RPMI7951 (cell line): ENCODE measurements around the gene PDK4. TPM values are rescaled to one million over a fixed set of nuclear protein-coding genes. Genes with fewer than 3 reads are reported as not detected.
A peak's percentile ranks its signal among the peaks of the same experiment; 100 is the strongest.

Experiments used
- DNase-seq: peaks from one replicate; pipeline ENCODE4 v3.0.0-alpha.2; 2012; ENCODE audit warnings: low read depth
- total RNA-seq: library from RNA; depleted of rRNA; stranded (reverse); fragments of >200 nt; shearing (Covaris generic); gene quantifications from 2 replicates; pipeline ENCODE4 v1.2.3, GENCODE V29; 2014; rRNA removed

The PDK4 gene
- total RNA-seq, result 1.7 and 2.3 TPM in 2 replicates

DNA sequence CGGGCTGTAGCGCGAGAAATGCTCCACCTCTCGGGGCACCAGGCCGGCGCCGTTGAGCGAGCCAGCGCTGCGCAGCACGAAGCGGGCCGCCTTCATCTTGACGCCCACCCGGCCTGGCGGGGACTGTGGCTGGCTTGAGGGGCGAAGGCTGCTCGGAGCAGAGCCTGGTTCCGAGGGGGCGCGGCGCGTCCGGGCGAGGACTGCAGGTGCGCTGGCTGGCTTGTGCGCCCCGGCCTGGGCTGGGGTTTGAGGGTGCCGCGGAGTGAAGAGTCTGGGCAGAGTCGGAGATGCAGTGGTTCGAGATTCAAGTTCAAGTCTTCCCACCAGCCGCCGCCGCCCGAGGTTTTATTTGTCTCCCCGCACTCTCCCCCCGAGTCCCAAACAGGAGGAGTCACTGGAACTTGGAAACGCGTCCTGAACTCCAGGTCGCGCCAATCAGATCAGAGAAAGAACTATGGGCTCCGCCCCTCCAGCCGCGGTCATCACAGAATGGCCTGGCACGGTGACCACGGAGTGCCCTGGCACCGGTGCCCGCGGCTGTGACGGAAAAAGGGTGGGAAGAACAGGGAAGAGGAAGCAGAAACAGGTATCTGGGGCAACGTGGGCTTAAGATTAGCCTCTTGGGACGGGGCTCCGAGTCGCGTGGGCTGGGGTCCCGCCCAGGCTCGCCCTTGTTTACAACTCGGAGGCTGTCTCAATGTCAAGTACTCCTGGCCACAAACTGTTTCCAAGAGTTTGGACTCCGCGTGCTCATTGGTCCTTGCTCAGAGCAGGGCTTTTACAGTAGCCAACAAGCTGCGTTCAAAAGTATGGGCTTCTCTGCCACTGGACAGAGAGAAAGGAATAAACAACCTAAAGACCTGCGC, at the start of gene PDK4:
Gene PDK4 (minus strand): TSS at position 319 of the 866 bp plus-strand sequence. CDS start 223 bp downstream, at position 96.
- DNase-seq, result peak; percentile 80

DNA sequence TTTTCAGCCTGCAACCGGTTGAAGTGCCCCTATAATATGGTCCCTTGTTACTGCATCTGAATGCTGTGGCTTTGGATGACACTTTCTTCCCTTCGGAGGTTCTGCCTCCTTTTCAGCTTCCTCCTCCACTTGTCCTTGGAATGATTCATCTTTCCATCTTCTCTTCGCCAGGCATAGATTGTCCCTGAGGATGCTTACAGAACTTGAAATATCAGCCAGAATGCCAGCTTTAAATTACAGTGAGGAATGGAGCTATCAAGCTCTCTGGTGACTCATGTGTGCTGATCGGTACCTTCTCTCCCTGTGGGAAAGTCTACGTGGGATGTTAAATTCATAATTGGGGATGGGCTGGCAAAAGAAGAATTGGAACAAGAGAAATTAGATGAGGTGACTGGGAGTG, 45.9 kb upstream of the PDK4 start:
- peak; percentile 7 for DNase-seq

DNA sequence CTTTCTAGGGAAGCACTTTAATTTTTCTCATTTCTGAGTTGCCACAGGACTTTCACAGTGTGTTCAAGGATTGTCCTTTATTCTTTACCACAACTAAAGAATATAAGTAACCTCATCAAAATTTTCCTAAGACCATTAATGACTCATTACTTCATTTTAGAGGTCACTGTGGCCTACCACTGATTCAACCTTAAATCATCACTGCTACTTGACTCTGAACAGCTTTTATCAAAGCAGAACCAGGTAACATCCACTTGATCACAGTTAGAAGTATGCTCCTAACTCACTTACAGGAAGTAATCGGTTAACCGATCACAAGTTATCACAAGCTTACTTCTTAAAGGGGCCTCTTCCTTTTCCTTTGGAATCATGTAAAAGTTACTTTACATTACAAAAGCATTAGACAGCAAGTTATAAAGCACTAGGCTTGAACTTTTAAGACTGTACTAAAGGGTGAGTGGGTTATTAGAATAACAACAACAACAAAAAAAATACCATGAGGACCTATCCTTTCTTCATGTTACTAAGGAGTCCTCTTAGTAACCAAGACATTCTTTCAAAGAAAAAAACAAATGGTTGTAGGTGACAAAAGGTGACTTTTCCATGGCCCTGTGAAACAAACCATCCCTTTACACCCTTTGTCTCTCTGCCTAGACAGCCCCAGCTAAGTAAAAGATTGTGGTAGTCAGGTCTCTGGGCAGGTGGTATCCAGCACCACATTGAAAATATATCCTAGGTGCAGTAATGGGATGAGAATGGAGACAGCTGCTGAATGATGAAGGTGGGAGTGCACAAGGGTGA, 40.0 kb upstream of the PDK4 start:
- DNase-seq, result peak; percentile 48

DNA sequence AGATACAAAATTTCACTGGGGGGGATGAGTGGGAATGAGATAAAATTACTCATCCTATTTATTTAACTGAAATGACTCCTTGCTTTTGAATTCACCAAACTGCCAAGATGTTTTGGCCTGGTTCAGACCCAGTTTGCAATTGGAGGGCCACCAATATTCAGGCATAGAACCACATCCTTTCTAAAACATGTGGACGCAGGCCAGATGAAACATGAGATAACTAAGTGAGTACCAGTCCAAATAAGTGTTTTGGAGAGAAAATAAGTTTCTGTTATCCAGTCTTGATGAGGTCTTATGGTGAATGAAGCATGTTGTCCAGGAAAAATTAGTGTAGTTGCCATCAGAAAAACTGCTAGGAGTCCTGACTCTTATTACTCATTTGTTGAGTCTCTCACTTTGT, 36.3 kb upstream of the PDK4 start:
- DNase-seq, result peak; percentile 75

DNA sequence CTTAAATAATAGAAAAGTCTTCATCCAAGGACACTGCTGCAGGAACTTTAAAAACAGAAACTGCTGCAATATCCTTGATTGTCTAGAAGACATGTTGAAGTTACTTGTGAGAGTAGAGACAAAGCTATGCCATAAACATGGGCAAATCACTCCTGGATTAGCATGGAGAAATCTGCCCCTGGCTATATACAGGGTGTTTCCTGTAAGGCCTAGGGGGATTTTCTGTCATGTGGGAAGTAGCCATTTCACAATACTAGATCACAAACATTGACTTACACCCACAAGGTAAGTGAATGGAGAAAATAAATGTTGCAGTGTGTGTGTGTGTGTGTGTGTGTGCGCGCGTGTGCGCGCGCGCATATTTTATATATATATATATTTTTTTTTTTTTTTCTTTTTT, 35.2 kb upstream of the PDK4 start:
- DNase-seq, result no peak

DNA sequence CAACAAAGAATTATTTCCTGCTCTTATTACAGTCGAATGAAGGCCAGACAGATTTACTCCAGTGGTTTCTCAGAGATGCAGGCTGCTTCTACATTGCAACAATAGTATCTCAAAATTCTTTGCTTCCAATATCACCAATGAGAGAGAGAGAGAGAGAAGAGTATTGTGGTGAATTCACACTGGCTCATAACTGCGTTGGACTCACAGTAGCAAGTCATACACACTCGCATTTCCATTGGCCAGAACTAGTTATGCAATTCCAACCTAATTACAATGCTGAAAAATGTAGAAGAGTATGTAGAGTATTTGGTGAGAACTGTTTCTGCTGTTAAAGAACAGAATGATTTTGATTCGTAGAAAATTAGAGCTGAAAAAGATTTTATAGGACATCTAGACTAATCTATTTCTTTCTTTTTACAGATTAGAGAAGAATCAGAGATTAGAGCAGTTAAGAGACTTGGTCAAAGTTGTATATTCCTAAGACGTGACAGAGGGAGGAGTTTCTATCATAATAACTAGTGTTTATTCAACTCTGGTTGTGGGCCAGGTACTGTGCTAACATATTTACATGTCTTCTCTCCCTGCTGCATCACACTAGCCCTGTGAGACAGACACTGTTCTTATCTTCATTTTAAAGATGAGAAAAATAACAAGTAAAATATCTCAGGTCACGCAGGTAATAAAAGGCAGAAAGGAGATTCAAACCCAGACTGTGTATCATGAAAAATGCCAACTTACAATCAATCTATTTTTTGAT, 34.6 kb upstream of the PDK4 start:
- DNase-seq, result no peak

DNA sequence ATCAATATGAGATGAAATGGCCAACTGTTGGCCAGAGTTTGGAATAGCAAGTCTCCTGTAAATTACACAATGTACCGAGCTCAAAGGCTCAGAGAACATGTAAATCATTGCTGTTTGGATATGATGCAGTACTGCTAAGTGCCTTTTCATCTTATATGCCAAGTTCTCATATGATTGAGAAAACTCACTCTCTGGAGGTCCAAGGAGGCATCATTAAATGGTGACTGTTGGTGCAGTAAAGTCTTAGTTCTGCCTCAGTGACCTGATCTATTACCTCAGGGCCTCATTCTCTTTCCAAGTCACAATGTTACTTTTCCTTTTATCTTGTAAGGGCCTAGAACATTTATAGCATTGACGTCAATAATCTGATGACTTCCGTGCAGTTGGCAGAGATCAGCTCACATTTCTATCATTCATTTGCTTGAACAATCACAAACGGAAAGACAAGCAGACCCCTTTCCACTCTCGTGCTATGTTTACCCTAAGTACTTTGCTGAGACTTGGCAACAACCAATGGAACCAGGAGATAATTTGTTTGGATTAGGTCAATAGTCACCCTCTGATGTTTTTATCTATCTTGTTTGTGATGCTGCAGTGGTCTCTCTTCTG, 32.6 kb upstream of the PDK4 start:
- no peak for DNase-seq

DNA sequence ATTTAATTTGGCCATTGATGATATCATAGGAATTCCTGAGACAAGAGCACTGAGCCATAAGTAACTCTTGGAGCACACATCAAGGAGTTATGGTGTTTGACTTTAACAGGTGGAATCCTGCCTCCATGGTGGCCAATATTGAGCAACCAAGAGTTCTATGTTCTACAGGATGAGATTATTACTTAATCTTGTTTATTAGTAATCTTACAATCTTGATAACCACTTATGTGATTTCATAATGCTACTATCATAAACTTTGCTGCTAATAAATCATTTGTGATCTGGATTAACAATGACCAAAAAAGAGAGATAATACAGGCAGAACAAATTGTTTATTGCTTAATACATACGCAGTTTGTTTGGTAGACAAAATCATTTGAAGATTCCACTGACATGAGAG, 27.5 kb upstream of the PDK4 start:
- DNase-seq, result no peak

DNA sequence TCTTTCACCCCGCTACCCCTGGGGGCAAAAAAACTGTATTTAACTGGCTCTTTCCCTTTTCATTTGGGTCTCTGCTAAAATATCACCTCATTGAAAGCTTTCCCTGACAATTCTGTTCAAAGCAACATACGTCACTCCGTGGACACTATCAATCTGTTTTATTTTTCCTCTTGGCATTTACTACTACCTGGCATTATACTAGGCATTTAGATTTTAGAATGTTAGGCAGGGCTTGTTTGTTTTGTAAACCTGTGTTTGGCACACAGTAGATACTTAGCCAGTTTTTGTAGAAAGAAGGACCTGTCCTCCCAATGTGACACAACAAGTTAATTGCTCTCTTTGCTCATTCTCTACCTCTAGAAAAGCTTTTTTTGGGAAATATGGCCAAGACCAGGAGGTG, 26.5 kb upstream of the PDK4 start:
- DNase-seq, result no peak

DNA sequence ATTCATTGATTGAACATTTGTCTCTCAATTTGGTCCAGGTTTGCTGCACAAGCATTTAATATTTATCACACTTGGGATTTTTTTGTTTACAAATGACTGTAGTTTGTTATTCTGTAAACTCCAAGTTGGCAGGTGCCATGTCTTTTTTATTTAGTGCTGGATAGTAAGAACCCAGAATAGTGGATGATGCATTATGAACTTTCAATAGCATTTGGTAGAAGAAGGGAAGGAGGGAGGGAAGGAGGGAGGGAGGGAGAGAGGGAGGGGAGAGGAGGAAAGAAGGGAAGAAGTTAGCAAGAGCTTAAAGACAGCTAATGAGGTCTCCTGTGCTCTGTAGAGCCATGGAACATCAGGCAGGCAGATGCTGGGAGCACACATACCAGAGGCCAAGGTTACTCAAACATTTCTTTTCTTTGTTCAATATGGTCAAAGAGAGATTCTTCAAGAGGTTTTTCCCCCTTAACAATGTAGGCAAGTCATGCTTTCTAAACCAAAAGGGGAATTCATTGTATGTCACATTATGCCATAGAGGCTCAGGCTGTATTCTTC, 25.8 kb upstream of the PDK4 start:
- no peak for DNase-seq

DNA sequence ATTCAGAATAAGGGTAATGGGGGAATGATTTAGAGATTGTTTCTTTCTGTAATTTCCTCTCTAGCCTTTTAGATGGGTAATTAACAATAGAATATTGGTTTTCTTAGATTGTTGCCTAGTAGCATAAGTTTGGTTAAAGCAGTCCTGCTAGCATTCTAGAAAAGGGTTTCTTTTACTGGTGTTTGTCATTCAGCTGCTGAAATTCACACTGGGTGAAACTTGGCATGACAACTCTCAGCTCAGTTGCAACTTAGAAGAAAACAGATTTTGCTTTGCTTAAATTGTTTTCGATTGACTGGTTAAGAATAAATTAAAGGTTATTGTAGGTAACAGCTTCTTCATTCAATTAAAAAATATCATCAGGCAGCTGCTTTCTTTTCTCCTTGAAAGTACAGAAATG, 25.1 kb upstream of the PDK4 start:
- DNase-seq, result no peak

DNA sequence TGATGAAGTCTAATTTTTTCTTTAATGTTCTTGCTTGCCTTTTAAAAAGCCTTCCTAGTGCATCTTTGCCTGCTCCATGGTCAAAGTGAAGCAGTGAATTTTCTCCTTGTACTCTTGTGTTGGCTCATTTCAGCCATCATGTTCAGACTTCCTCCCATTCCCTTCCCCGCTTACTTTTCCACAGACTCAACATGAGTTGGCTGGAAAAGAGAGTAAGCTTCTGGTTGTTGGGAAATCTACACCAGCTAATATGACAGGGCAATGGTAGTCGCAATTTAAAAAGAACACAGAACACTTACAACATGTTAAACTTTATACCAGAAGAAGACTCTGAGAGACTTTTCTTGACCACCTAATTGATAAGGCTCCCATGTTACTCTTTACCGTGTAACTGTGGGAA, 24.3 kb upstream of the PDK4 start:
- no peak for DNase-seq

DNA sequence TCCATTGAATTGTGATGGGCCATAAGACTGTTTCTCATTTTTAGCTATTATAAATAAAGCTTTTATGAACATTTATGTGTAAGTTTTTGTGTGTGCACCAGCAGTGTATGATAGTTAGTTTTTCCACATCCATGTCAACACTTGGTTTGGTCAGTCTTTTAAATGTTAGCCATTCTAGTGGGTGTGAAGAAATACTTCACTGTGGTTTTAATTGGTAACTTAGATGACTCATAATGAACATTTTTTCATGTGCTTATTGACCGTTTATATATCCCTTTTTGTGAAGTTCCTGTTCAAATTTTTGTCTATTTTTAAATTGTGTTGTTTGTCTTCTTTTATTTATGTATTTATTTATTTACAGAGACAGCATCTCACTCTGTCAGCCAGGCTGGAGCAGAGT, 23.6 kb upstream of the PDK4 start:
- no peak for DNase-seq

DNA sequence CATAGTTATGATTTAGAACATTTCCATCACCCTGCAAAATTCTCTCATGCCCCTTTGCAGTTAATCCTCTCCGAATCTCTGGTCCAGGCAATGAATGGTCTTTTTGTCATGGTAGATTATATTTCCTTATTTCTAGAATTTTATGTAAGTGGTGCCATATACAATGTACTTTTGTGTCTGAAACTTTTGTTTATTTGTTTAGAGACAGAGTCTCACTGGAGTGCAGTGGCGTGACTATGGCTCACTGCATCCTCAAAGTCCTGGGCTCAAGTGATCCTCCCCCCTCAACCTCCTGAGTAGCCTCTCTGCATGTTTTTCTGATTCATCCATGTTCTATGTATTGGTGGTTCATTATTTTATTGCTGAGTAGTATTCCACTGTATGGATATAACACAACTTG, 23.2 kb upstream of the PDK4 start:
- DNase-seq, result peak; percentile 22

DNA sequence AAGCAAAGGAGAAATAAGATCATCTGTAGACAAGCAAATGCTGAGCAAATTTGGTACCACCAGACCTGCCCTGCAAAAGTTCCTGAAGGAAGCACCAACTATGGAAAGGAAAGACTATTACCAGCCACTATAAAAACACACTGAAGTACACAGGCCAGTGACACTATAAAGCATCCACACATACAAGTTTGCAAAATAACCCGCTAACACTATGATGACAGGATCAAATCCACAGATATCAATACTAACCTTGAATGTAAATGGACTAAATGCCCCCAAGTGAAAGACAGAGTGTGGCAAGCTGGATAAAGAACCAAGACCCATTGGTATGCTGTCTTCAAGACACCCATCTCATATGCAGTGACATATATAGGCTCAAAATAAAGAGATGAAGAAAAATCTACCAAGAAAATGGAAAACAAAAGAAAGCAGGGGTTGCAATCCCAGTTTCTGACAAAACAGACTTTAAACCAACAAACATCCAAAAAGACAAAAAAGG, 18.2 kb upstream of the PDK4 start:
- no peak for DNase-seq

DNA sequence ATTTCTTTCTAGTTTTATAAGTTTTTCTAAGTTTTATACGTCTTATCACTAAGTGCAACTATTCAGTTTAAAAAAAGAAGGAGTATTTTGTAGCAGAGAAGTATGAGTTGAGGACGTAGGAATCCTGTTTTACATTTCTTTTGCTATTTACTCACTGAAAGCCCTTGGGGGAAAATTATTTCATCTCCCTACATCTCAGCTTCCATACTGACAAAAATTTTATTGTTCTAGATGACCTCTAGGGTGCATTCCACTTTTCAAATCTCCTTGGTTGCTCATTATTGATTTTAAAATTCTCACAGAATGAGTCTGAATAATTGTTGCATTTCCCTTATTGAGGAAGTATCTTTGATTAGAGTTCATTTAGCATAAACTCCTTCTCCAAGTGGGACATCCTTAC, 14.9 kb upstream of the PDK4 start:
- DNase-seq, result no peak

DNA sequence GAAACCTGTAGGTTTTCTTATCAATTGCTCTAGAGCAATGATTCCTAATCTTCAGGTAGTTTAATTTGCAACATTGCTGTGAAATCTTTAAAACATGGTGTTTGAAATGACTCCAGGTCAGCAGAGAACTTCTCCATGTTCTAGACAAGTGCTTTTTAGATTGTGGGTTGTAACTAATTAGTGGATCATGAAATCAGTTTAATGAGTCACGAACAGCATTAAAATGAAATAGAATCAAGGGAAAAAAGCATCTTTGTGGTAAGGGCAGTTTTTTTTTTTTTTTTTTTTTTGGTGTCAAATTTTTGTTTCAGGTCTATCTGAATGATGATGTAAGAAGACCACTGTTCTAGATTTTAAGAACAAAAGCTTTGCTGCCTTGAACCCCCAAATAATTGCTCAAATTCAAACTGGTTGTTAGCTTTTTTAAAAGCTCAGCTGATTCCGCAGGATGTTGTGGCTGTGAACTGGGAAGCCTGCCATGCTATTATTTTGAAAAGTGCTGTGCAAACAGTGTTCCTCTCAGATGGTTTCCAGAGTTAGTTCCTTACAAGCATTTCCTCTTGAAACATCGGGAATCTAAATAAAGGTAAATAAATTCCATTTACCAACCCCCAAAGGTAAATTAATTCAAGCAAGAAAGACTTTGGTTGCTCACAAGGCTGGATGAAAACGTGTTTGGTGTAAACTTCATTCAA, 13.1 kb upstream of the PDK4 start:
- peak; percentile 64 for DNase-seq

DNA sequence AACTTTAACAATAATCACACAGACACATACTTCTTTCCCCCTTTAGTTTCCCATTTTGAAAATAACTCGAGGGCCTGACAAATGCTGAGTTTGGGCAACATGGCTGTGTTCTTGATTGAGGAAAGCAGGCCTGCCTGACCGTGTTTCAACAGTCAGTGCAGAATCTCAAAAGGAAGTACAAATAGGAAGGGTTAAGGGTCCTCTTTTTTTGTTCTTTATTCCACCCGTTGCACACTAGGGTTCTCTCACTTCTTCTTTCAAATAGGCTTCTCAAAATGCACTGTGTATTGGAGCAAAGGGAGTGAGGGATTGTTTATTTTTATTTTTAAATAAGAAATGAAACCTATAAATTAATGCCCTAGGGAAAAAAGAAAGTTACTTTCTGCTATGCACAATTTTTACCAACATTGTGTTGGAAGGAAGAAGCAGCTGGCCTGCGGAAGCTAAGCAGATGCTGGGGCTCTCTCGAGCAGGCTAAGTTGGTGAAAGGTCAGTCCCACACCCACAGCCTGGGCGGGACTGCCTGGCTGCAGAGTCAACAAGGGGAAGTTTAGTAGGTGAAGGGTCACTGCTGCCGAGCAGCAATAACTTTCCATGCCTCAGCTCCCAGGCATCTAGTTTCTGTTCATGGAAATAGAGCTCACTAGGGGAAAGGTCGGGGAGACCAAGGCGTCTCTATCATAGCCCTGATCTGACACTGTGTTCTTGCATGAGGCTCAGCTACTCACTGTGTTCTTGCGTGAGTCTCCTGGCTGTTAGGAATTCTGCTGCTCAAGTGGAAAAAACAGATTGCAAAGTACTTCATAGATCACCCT, 12.2 kb upstream of the PDK4 start:
- peak; percentile 98 for DNase-seq

DNA sequence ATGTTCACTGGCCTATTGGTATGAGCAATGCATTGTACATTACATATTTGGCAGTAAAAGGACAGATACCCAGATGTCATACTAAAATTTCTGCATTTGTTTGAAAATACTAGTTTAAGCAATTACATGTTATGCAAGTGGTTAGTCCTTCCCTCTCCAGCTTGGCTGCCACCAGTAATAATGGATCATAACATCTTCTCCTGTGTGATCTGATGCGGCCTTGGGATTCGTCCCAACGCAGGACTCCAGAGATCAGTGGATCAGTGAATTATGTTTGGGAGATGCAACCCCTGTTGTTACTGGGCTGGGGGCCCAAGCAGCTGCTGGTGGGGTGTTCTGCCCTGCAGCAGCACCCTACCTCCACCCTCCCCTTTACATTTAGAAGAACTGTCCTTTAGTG, 11.2 kb upstream of the PDK4 start:
- DNase-seq, result no peak

DNA sequence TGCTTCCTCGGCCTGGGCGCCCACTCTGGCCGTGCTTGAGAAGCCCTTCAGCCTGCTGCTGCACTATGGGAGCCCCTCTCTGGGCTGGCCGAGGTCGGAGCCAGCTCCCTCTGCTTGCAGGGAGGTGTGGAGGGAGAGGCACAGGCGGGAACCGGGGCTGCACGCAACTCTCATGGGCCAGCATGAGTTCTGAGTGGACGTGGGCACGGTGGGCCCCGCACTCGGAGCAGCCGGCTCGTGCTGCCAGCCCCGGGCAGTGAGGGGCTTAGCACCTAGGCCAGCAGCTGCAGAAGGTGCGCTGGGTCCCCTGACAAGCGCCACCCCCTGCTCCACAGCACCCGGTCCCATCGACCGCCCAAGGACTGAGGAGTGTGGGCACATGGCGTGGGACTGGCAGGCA, 9.0 kb upstream of the PDK4 start:
- no peak for DNase-seq
